NCI-H1417 (cell line): Measurements from ENCODE around the gene FAM13C.
A peak's percentile ranks its signal among the peaks of the same experiment; 100 is the strongest.

Source experiments
- DNase-seq, 3 experiments: peaks; one replicate each; lab custom pipeline; 2025; lab: John Stamatoyannopoulos, UW

FAM13C gene

GRCh38 chr10:59361663-59362143 lies 646 bp downstream of the FAM13C start:
- DNase-seq = peak in 1 of 3 experiments; percentile 60

- DNase-seq = peak in 2 of 3 experiments; percentile 48 to 64
Measured at GRCh38 chr10:59360605-59361405, 1.5 kb downstream of the FAM13C start.

- no peak for DNase-seq
Measured at GRCh38 chr10:59358576-59358975, 3.8 kb downstream of the FAM13C start.

GRCh38 chr10:59354434-59354833 lies 7.9 kb downstream of the FAM13C start:
- no peak for DNase-seq

GRCh38 chr10:59350558-59350957 lies 11.8 kb downstream of the FAM13C start:
- DNase-seq = no peak

- DNase-seq = no peak
Measured at GRCh38 chr10:59346321-59346720, 16.0 kb downstream of the FAM13C start.

- no peak for DNase-seq
Measured at GRCh38 chr10:59342723-59343122, 19.6 kb downstream of the FAM13C start.

- no peak for DNase-seq
Measured at GRCh38 chr10:59342000-59342399, 20.3 kb downstream of the FAM13C start.

GRCh38 chr10:59340285-59340684 lies 22.1 kb downstream of the FAM13C start:
- no peak for DNase-seq

- DNase-seq = no peak
Measured at GRCh38 chr10:59339351-59339750, 23.0 kb downstream of the FAM13C start.

- no peak for DNase-seq
Measured at GRCh38 chr10:59337201-59337652, 25.1 kb downstream of the FAM13C start.

GRCh38 chr10:59336632-59337031 lies 25.7 kb downstream of the FAM13C start:
- no peak for DNase-seq

- DNase-seq = no peak
Measured at GRCh38 chr10:59335497-59335896, 26.9 kb downstream of the FAM13C start.

- no peak for DNase-seq
Measured at GRCh38 chr10:59333701-59334100, 28.6 kb downstream of the FAM13C start.

GRCh38 chr10:59332581-59332980 lies 29.8 kb downstream of the FAM13C start:
- no peak for DNase-seq

- no peak for DNase-seq
Measured at GRCh38 chr10:59331661-59332060, 30.7 kb downstream of the FAM13C start.

GRCh38 chr10:59325116-59325515 lies 37.2 kb downstream of the FAM13C start:
- DNase-seq = no peak

GRCh38 chr10:59324597-59324996 lies 37.8 kb downstream of the FAM13C start:
- no peak for DNase-seq

GRCh38 chr10:59323831-59324401 lies 38.4 kb downstream of the FAM13C start:
- no peak for DNase-seq

GRCh38 chr10:59323036-59323459 lies 39.3 kb downstream of the FAM13C start:
- peak in 2 of 3 experiments; percentile 19 to 28 for DNase-seq

GRCh38 chr10:59322131-59322530 lies 40.2 kb downstream of the FAM13C start:
- DNase-seq = no peak

- no peak for DNase-seq
Measured at GRCh38 chr10:59320355-59320754, 42.0 kb downstream of the FAM13C start.

GRCh38 chr10:59319854-59320253 lies 42.5 kb downstream of the FAM13C start:
- DNase-seq = no peak
